ENCODE measurements around the gene DNAH17.

DNAH17 gene

GRCh38 chr17:78571329-78571728, 5.9 kb downstream of the DNAH17 start:
- no peak for DNase-seq

- no peak for DNase-seq
Observed at GRCh38 chr17:78568494-78569115, 8.6 kb downstream of the DNAH17 start.

GRCh38 chr17:78567991-78568390, 9.2 kb downstream of the DNAH17 start:
- DNase-seq = no peak

GRCh38 chr17:78566947-78567346, 10.2 kb downstream of the DNAH17 start:
- no peak for DNase-seq

- no peak for DNase-seq
Observed at GRCh38 chr17:78563189-78564145, 13.7 kb downstream of the DNAH17 start.

- no peak for DNase-seq
Observed at GRCh38 chr17:78562734-78563133, 14.5 kb downstream of the DNAH17 start.

- DNase-seq = no peak
Observed at GRCh38 chr17:78561166-78561565, 16.0 kb downstream of the DNAH17 start.

GRCh38 chr17:78560731-78561130, 16.5 kb downstream of the DNAH17 start:
- DNase-seq = no peak

- peak in 1 of 2 experiments; percentile 16 for DNase-seq
Observed at GRCh38 chr17:78559749-78560368, 17.3 kb downstream of the DNAH17 start.

- no peak for DNase-seq
Observed at GRCh38 chr17:78558989-78559388, 18.2 kb downstream of the DNAH17 start.

- no peak for DNase-seq
Observed at GRCh38 chr17:78558181-78558850, 18.9 kb downstream of the DNAH17 start.

- DNase-seq = no peak
Observed at GRCh38 chr17:78557598-78558039, 19.6 kb downstream of the DNAH17 start.

GRCh38 chr17:78556812-78557211, 20.4 kb downstream of the DNAH17 start:
- no peak for DNase-seq

GRCh38 chr17:78555746-78556401, 21.3 kb downstream of the DNAH17 start:
- no peak for DNase-seq

- DNase-seq = no peak
Observed at GRCh38 chr17:78550464-78550863, 26.7 kb downstream of the DNAH17 start.

- DNase-seq = no peak
Observed at GRCh38 chr17:78548725-78549124, 28.5 kb downstream of the DNAH17 start.

GRCh38 chr17:78547035-78547434, 30.2 kb downstream of the DNAH17 start:
- no peak for DNase-seq

GRCh38 chr17:78546476-78546875, 30.7 kb downstream of the DNAH17 start:
- no peak for DNase-seq

- no peak for DNase-seq
Observed at GRCh38 chr17:78544881-78545755, 32.1 kb downstream of the DNAH17 start.

GRCh38 chr17:78541488-78542206, 35.5 kb downstream of the DNAH17 start:
- no peak for DNase-seq

- DNase-seq = no peak
Observed at GRCh38 chr17:78539781-78540180, 37.4 kb downstream of the DNAH17 start.

All from stimulated activated CD4-positive, alpha-beta T cell treated with anti-CD3 and anti-CD28 coated beads, Interleukin-4, amount 100 ng/mL, for 4 hours (primary cell).